ENCODE measurements around the gene GIN1. TPM values are rescaled to one million over a fixed set of nuclear protein-coding genes. Genes with fewer than 3 reads are reported as not detected.

The GIN1 gene
- total and polyA plus RNA-seq, 9 of the 15 experiments (the other 6 are each of a cell fraction or from before 2014, with no cell fraction given) = 2.4 to 9.8 (median 7.8) TPM

- TF ChIP-seq MTA3 (IDR thresholded peaks at IDR 0.05; ENCODE audit: borderline replicate concordance) (peak; percentile 81), ZNF280B (CRISPR knock-in tag; IDR thresholded peaks at IDR 0.05) (no peak), KLF13 (tag; IDR thresholded peaks at IDR 0.05; ENCODE audit: borderline replicate concordance, low read depth) (peak; percentile 82; the same call in 1 of the 2 replicates), ZNF174 (CRISPR knock-in tag; IDR thresholded peaks at IDR 0.05) (no peak), POLR2G (IDR thresholded peaks at IDR 0.05; ENCODE audit: low read depth, low read length) (peak; percentile 72), RNF2 (IDR thresholded peaks at IDR 0.05) (0 out of 2 replicates have a peak, but pooled peaks have one; percentile 66), RBFOX2 (IDR thresholded peaks at IDR 0.05; ENCODE audit: low read depth, low read length) (peak; percentile 78), HOXB6 (CRISPR knock-in tag; IDR thresholded peaks at IDR 0.05; ENCODE audit: borderline replicate concordance) (no peak), TCF3 (CRISPR knock-in tag; IDR thresholded peaks at IDR 0.05) (no peak), BRD9 (IDR thresholded peaks at IDR 0.05; ENCODE audit: low read depth, partially characterized antibody) (no peak), KAT7 (CRISPR knock-in tag; IDR thresholded peaks at IDR 0.05; ENCODE audit: borderline replicate concordance) (0 out of 2 replicates have a peak, but pooled peaks have one; percentile 9), ZNF511 (CRISPR knock-in tag; IDR thresholded peaks at IDR 0.05) (no peak), PHF21A (IDR thresholded peaks at IDR 0.05; ENCODE audit: borderline replicate concordance, low read depth) (0 out of 2 replicates have a peak, but pooled peaks have one; percentile 25), RAD51 (IDR thresholded peaks at IDR 0.05; ENCODE audit: borderline replicate concordance, low read depth) (no peak), ZNF24 (IDR thresholded peaks at IDR 0.05) (peak; percentile 18; the same call in 1 of the 2 replicates), AFF1 (IDR thresholded peaks at IDR 0.05; ENCODE audit: low read depth in 1 of 2, partially characterized antibody in 2 of 2) (peak in 1 of 2 experiments; percentile 100), PRPF4 (IDR thresholded peaks at IDR 0.05; ENCODE audit: insufficient read depth, low read depth, low read length, poor library complexity, severe bottlenecking) (no peak)
- TF ChIP-seq, protein P1, sequence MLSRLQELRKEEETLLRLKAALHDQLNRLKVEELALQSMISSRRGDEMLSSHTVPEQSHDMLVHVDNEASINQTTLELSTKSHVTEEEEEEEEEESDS (CRISPR knock-in tag; IDR thresholded peaks at IDR 0.05) = no peak
- TF ChIP-seq, protein P2, sequence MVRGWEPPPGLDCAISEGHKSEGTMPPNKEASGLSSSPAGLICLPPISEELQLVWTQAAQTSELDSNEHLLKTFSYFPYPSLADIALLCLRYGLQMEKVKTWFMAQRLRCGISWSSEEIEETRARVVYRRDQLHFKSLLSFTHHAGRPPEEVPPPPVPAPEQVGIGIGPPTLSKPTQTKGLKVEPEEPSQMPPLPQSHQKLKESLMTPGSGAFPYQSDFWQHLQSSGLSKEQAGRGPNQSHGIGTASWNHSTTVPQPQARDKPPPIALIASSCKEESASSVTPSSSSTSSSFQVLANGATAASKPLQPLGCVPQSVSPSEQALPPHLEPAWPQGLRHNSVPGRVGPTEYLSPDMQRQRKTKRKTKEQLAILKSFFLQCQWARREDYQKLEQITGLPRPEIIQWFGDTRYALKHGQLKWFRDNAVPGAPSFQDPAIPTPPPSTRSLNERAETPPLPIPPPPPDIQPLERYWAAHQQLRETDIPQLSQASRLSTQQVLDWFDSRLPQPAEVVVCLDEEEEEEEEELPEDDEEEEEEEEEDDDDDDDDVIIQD (CRISPR knock-in tag; IDR thresholded peaks at IDR 0.05) = no peak
These were observed at the start of gene GIN1, which contains the start of gene PPIP5K2 (continued) for GRCh38 chr5:103119765-103120606.
